NCI-H2171 (cell line): ENCODE results near the gene TMEM106C.

Experiments
- DNase-seq: peaks from one replicate; lab custom pipeline; 2025; lab: John Stamatoyannopoulos, UW

The TMEM106C gene

GRCh38 chr12:48016373-48017020 is 53.1 kb downstream of the TMEM106C start:
- DNase-seq = no peak

- no peak for DNase-seq
Measured at GRCh38 chr12:48017496-48017895, 54.1 kb downstream of the TMEM106C start.

GRCh38 chr12:48017921-48018617 is 54.7 kb downstream of the TMEM106C start:
- DNase-seq = no peak
